Measurements from ENCODE around the gene CDC42SE2.
"Not testable (repeated sequence)": the region's sequence is repeated elsewhere in the genome, so short reads cannot be mapped to it uniquely, and the experiment has no call there.

DNA sequence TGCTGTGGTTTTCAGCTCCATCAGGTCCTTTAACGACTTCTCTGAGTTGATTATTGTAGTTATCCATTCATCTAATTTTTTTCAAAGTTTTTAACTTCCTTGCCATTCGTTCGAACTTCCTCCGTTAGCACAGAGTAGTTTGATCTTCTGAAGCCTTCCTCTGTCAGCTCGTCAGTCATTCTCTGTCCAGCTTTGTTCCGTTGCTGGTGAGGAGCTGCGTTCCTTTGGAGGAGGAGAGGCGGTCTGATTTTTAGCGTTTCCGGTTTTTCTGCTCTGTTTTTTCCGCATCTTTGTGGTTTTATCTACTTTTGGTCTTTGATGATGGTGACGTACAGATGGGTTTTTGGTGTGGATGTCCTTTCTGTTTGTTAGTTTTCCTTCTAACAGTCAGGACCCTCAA, 72.9 kb downstream of the CDC42SE2 start:
- TF ChIP-seq, protein P1, sequence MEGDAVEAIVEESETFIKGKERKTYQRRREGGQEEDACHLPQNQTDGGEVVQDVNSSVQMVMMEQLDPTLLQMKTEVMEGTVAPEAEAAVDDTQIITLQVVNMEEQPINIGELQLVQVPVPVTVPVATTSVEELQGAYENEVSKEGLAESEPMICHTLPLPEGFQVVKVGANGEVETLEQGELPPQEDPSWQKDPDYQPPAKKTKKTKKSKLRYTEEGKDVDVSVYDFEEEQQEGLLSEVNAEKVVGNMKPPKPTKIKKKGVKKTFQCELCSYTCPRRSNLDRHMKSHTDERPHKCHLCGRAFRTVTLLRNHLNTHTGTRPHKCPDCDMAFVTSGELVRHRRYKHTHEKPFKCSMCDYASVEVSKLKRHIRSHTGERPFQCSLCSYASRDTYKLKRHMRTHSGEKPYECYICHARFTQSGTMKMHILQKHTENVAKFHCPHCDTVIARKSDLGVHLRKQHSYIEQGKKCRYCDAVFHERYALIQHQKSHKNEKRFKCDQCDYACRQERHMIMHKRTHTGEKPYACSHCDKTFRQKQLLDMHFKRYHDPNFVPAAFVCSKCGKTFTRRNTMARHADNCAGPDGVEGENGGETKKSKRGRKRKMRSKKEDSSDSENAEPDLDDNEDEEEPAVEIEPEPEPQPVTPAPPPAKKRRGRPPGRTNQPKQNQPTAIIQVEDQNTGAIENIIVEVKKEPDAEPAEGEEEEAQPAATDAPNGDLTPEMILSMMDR (IDR thresholded peaks at IDR 0.05), result not testable (repeated sequence)
- TF ChIP-seq POLR2A, POLR2AphosphoS5, EP300 (IDR thresholded peaks at IDR 0.05): not testable (repeated sequence)
